HCT116 (cell line): ENCODE data around the gene CCDC14. TPM values are rescaled to one million over a fixed set of nuclear protein-coding genes. Genes with fewer than 3 reads are reported as not detected.
"Not testable (repeated sequence)": the region's sequence is repeated elsewhere in the genome, so short reads cannot be mapped to it uniquely, and the experiment has no call there.

ENCODE experiments used
- ATAC-seq: fragments of 200-7000 bp; cut with Tn5 transposase; 2 replicates; pipeline ENCODE4 v1.9.1; 2020; ENCODE audit warnings: mild to moderate bottlenecking, moderate library complexity
- BruUV-seq: library from RNA; stranded (reverse); fragments of 400-500 nt; replicated peaks from 2 replicates; lab custom pipeline; 2021; lab: Mats Ljungman, UMichigan
- CTCF ChIA-PET: fragments of 300-600 bp; sonication (Branson Sonifier 250); formaldehyde crosslinking; loops from one replicate; lab custom pipeline; 2021; ENCODE audit warnings: antibody characterized with exemption; lab: Charles Lee
- POLR2A ChIA-PET: fragments of 300-600, 350-600 bp; sonication (Branson Sonifier 250); formaldehyde crosslinking; loops from one replicate; lab custom pipeline; 2021; ENCODE audit warnings: antibody characterized with exemption; lab: Charles Lee
- RAD21 ChIA-PET, 2 experiments: fragments of 300-600 bp; sonication (Branson Sonifier 250); formaldehyde crosslinking; loops; one replicate each; lab custom pipeline; 2023; ENCODE audit warnings: low total read pairs in 2 of 2; ENCODE audit not compliant: uncharacterized antibody in 2 of 2, unreplicated experiment in 2 of 2, low non-redundant PET in 1 of 2; lab: Charles Lee
- DNase-seq: peaks from one replicate; pipeline ENCODE4 v3.0.0-alpha.2; 2010; ENCODE audit warnings: low read depth, low spot score
- H2AFZ ChIP-seq: fragments of 200-600 bp; shearing (Covaris generic), sonication (generic); 2 replicates; pipeline ENCODE4 v1.6.1; 2017; ENCODE audit warnings: low read depth, mixed run types, mixed read lengths, antibody characterized with exemption, low read length; ENCODE audit not compliant: poor library complexity, severe bottlenecking
- H3K27ac ChIP-seq: 2 replicates; pipeline ENCODE4 v1.5.1; 2012; ENCODE audit warnings: low read depth, low read length
- H3K27me3 ChIP-seq: fragments of 200-600 bp; sonication (generic); 2 replicates; pipeline ENCODE4 v1.6.1; 2016; ENCODE audit warnings: mixed run types, low read length, mixed read lengths; ENCODE audit not compliant: insufficient read depth
- H3K36me3 ChIP-seq, 2 experiments: fragments of 200-500 bp in 1 of 2; fragments of 200-600 bp in 1 of 2; sonication (Bioruptor generic) in 1 of 2; sonication (generic) in 1 of 2; 2 replicates each; pipeline versions ENCODE4 v1.5.1 to v1.6.1; 2014 to 2016; ENCODE audit warnings: low read length in 2 of 2, inconsistent platforms in 1 of 2, mixed read lengths in 1 of 2, mixed run types in 1 of 2; ENCODE audit not compliant: insufficient read depth in 2 of 2, control insufficient read depth in 1 of 2
- H3K4me1 ChIP-seq, 2 experiments: fragments of 200-600 bp in 1 of 2; sonication (generic) in 1 of 2; 2 replicates each; pipeline versions ENCODE4 v1.5.1 to v1.6.1; 2012 to 2017; ENCODE audit warnings: low read length in 2 of 2, inconsistent platforms in 1 of 2, mild to moderate bottlenecking in 1 of 2, mixed read lengths in 1 of 2, mixed run types in 1 of 2, moderate library complexity in 1 of 2; ENCODE audit not compliant: insufficient read depth in 2 of 2, control insufficient read depth in 1 of 2
- H3K4me2 ChIP-seq: fragments of 200-600 bp; sonication (generic); 2 replicates; pipeline ENCODE4 v1.6.1; 2017; ENCODE audit warnings: mixed run types, low read length, mixed read lengths
- H3K4me3 ChIP-seq, 2 experiments: fragments of 200-600 bp in 1 of 2; sonication (generic) in 1 of 2; replicated peaks in 1 of 2; 2 replicates each; pipeline ENCODE4 v1.5.1; 2011 to 2016; ENCODE audit warnings: low read length in 2 of 2, control low read depth in 1 of 2, low read depth in 1 of 2, mild to moderate bottlenecking in 1 of 2, mixed read lengths in 1 of 2, mixed run types in 1 of 2
- H3K79me2 ChIP-seq: fragments of 200-600 bp; sonication (generic); 2 replicates; pipeline ENCODE4 v1.6.1; 2017; ENCODE audit warnings: mild to moderate bottlenecking, mixed run types, low read length, moderate library complexity, mixed read lengths; ENCODE audit not compliant: insufficient read depth
- H3K9ac ChIP-seq: fragments of 200-600 bp; sonication (generic); 2 replicates; pipeline ENCODE4 v1.6.1; 2016; ENCODE audit warnings: low read length, mixed read lengths
- H3K9me2 ChIP-seq: fragments of 200-600 bp; sonication (generic), shearing (Covaris generic); 2 replicates; pipeline ENCODE4 v1.6.1; 2017; ENCODE audit warnings: mixed run types, mild to moderate bottlenecking, moderate library complexity; ENCODE audit not compliant: insufficient read depth
- H3K9me3 ChIP-seq, 2 experiments: fragments of 200-500 bp in 1 of 2; fragments of 200-600 bp in 1 of 2; sonication (Bioruptor generic) in 1 of 2; sonication (generic) in 1 of 2; 2 replicates each; pipeline ENCODE4 v1.6.1; 2014 to 2017; ENCODE audit warnings: low read length in 2 of 2, mixed read lengths in 2 of 2, inconsistent platforms in 1 of 2, low read depth in 1 of 2, mild to moderate bottlenecking in 1 of 2, mixed run types in 1 of 2, moderate library complexity in 1 of 2; ENCODE audit not compliant: control insufficient read depth in 1 of 2, insufficient read depth in 1 of 2
- H4K20me1 ChIP-seq: fragments of 200-600 bp; sonication (generic), shearing (Covaris generic); 2 replicates; pipeline ENCODE4 v1.6.1; 2017; ENCODE audit warnings: mixed run types, mild to moderate bottlenecking, moderate library complexity; ENCODE audit not compliant: insufficient read depth
- CBX3 ChIP-seq: IDR thresholded peaks from 2 replicates; pipeline ENCODE4 v1.6.1; 2012; ENCODE audit warnings: low read depth
- CEBPB ChIP-seq: IDR thresholded peaks from 2 replicates; pipeline ENCODE4 v1.6.1; 2012; ENCODE audit warnings: low read depth
- EGR1 ChIP-seq: IDR thresholded peaks from 2 replicates; pipeline ENCODE4 v1.6.1; 2012; ENCODE audit warnings: low read depth
- ELF1 ChIP-seq: IDR thresholded peaks from 2 replicates; pipeline ENCODE4 v1.6.1; 2012; ENCODE audit warnings: low read depth, borderline replicate concordance
- EZH2phosphoT487 ChIP-seq: fragments of 200-600 bp; IDR thresholded peaks from 2 replicates; pipeline ENCODE4 v1.6.1; 2018; ENCODE audit warnings: antibody characterized with exemption, borderline replicate concordance
- POLR2A ChIP-seq: IDR thresholded peaks from 2 replicates; pipeline ENCODE4 v1.7.0; 2011; ENCODE audit warnings: borderline replicate concordance; ENCODE audit not compliant: insufficient read depth, insufficient read length; ENCODE audit errors: extremely low read depth
- POLR2AphosphoS5 ChIP-seq: IDR thresholded peaks from 2 replicates; pipeline ENCODE4 v1.6.1; 2011; ENCODE audit warnings: mild to moderate bottlenecking, low read depth, low read length, moderate library complexity
- SP1 ChIP-seq: IDR thresholded peaks from 2 replicates; pipeline ENCODE4 v1.6.1; 2012; ENCODE audit warnings: low read depth
- TCF7L2 ChIP-seq: IDR thresholded peaks from 2 replicates; pipeline ENCODE4 v1.7.0; 2011; ENCODE audit warnings: borderline replicate concordance, inconsistent platforms; ENCODE audit not compliant: insufficient read depth, insufficient read length; ENCODE audit errors: extremely low read depth
- YY1 ChIP-seq: IDR thresholded peaks from 2 replicates; pipeline ENCODE4 v1.6.1; 2011; ENCODE audit warnings: low read length, low read depth, moderate library complexity, mild to moderate bottlenecking; ENCODE audit not compliant: insufficient replicate concordance; ENCODE audit errors: extremely low read depth
- ZNF274 ChIP-seq: fragments of 200-500 bp; sonication (Bioruptor generic); IDR thresholded peaks from 2 replicates; pipeline ENCODE4 v1.6.1; 2014; ENCODE audit warnings: mild to moderate bottlenecking, low read depth, low read length, inconsistent platforms
- intact Hi-C: fragments of 100-400 bp; cut with micrococcal nuclease; formaldehyde crosslinking; loops from 2 replicates; pipeline ENCODE4 v1.10.0; 2022
- total RNA-seq: library from RNA; stranded (reverse); gene quantifications from one replicate; pipeline ENCODE4 v1.2.1, GENCODE V29; 2021; ENCODE audit not compliant: unreplicated experiment
- TF ChIP-seq, protein P1 (sequence below): IDR thresholded peaks from 2 replicates; pipeline ENCODE4 v1.6.1; 2012
- TF ChIP-seq, protein P2 (sequence below): IDR thresholded peaks from 2 replicates; pipeline ENCODE4 v1.6.1; 2011; ENCODE audit warnings: mild to moderate bottlenecking, low read length, moderate library complexity; ENCODE audit not compliant: insufficient replicate concordance; ENCODE audit errors: extremely low read depth

The CCDC14 gene
- total RNA-seq, 1 experiment from 2014 or later, result 54.5 TPM

DNA sequence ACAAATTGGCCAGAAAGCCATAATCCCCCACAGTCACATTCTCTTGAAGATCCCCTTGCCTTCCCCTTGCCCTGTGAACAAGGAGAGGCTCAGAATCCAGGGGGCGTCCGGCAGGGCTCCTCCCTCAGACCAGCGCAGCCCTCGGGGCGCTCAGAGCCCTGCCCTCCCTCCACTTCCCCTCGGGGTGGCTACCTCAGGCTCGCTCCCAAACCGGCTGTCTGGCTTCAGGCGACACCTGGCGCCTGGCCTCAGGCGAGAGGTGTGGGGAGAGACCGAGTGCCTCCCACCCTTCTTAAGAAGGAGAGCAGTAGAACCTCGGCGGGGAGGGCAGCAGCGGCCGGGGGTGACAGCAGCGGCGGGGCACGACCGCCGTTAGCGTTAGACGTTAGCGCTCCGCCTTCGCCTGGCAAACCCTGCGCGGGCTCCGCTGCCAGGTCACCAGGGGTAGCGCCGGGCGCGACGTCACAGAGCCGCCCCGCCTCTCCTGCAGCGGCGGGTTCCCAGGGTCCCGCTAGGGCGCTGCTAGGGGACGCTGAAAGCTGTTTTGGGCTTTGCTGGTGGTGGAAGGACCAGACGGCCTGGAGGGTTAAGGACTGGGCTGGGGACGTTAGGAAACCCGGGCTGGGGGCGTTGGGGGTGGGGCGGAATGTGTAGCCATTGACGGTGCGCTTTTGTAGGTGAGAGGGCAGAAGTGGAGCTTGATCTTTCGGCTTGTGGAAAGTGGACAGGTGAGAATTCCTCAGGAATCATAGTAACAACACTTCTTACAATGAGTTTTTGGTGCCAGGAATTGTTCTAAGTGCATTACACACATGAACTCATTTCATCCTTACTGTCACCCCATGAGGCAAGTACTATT is 30.9 kb upstream of the CCDC14 start, which contains the start of gene ROPN1:
Gene ROPN1, minus strand, starts transcription at position 395 of the 859 bp plus-strand sequence. CDS start 11,643 bp downstream, outside the sequence.
- ATAC-seq, result peak; percentile 97
- H3K4me3 ChIP-seq, H3K27ac ChIP-seq, POLR2A ChIA-PET, CTCF ChIA-PET, H3K36me3 ChIP-seq, H3K4me1 ChIP-seq, H3K9ac ChIP-seq, DNase-seq, intact Hi-C loops, H3K9me3 ChIP-seq, H4K20me1 ChIP-seq, H3K79me2 ChIP-seq, H3K9me2 ChIP-seq, H2AFZ ChIP-seq, RAD21 ChIA-PET: not testable (repeated sequence)
- Histone ChIP-seq H3K27me3 (peaks cover 32% of the 10 kb centered on the region), H3K4me2 (peak within 1 kb of the TSS; percentile 27; the same call in 1 of the 2 replicates)
- TSS peak; percentile 62 for BruUV-seq

DNA sequence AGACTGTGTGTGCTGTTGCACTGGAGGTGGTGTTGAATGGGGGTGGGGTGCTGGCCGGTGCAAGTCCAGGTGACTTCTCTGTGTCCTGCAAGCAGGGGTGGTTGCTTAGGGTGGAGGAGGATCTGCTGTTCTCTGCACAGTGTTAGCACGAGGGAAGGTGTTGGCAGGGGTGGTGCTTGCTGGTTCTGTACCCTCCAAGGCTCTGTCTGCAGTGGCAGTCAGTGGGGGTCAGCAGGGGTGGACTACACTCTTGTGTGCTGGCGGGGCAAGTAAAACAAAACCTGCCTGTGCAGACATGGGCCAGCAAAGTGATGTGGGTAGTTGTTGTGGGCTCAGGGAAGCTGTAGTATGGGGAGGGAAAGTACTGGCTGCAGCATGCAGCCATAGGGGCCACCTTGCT is 25.4 kb upstream of the CCDC14 start:
- BruUV-seq, result no TSS peak
- Histone ChIP-seq H3K9me2 (no peaks in the 10 kb centered on the region), H3K4me3 (no peak overlapping the region), H3K36me3 (no peaks in the 10 kb centered on the region), H2AFZ (no peak overlapping the region), H3K9me3 (no peaks in the 10 kb centered on the region), H3K27ac (no peak overlapping the region), H3K4me1 (0 out of 4 replicates have a peak, but pooled peaks cover 0 to 3% of the 10 kb centered on the region in 2 experiments), H3K27me3 (peaks cover 20% of the 10 kb centered on the region), H3K79me2 (no peaks in the 10 kb centered on the region), H3K4me2 (no peak overlapping the region), H4K20me1 (no peaks in the 10 kb centered on the region), H3K9ac (no peak overlapping the region)
- RAD21 ChIA-PET, result no interaction called here
- intact Hi-C loops, result no loop called here
- POLR2A ChIA-PET, result no interaction called here
- ATAC-seq, result no peak
- CTCF ChIA-PET, result no interaction called here
- no peak for DNase-seq
- TF ChIP-seq CBX3 (no peak), POLR2AphosphoS5 (no peak), CEBPB (no peak), POLR2A (no peak), EGR1 (no peak), EZH2phosphoT487 (no peak), TCF7L2 (no peak), ELF1 (no peak), ZNF274 (no peak), YY1 (no peak), SP1 (no peak)
- TF ChIP-seq, protein P1, sequence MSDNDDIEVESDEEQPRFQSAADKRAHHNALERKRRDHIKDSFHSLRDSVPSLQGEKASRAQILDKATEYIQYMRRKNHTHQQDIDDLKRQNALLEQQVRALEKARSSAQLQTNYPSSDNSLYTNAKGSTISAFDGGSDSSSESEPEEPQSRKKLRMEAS, result no peak
- TF ChIP-seq, protein P2, sequence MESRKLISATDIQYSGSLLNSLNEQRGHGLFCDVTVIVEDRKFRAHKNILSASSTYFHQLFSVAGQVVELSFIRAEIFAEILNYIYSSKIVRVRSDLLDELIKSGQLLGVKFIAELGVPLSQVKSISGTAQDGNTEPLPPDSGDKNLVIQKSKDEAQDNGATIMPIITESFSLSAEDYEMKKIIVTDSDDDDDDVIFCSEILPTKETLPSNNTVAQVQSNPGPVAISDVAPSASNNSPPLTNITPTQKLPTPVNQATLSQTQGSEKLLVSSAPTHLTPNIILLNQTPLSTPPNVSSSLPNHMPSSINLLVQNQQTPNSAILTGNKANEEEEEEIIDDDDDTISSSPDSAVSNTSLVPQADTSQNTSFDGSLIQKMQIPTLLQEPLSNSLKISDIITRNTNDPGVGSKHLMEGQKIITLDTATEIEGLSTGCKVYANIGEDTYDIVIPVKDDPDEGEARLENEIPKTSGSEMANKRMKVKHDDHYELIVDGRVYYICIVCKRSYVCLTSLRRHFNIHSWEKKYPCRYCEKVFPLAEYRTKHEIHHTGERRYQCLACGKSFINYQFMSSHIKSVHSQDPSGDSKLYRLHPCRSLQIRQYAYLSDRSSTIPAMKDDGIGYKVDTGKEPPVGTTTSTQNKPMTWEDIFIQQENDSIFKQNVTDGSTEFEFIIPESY, result no peak
